T-helper 1 cell treated with Interleukin-12 subunit alpha and Interleukin-12 subunit beta and Interleukin-4 antibody, amounts not matched to agents 30 μg/mL and 1 μg/mL, for 36 hours (primary cell): ENCODE data around the gene PAXIP1.

ENCODE experiments used
- H3K27ac Mint-ChIP-seq: one replicate; pipeline ENCODE4 v1.8.0; 2021; ENCODE audit warnings: mild to moderate bottlenecking, mixed read lengths
- H3K27me3 Mint-ChIP-seq: one replicate; pipeline ENCODE4 v1.8.0; 2021; ENCODE audit warnings: low read depth, mixed read lengths
- H3K36me3 Mint-ChIP-seq: one replicate; pipeline ENCODE4 v1.8.0; 2021; ENCODE audit warnings: low read depth, mixed read lengths
- H3K4me1 Mint-ChIP-seq: one replicate; pipeline ENCODE4 v1.8.0; 2021; ENCODE audit warnings: low read depth, mixed read lengths
- H3K4me3 Mint-ChIP-seq: one replicate; pipeline ENCODE4 v1.8.0; 2021; ENCODE audit warnings: mild to moderate bottlenecking, moderate library complexity, mixed read lengths
- H3K9me3 Mint-ChIP-seq: one replicate; pipeline ENCODE4 v1.8.0; 2021; ENCODE audit warnings: mixed read lengths

Gene PAXIP1

GRCh38 chr7:154916381-154916780 lies 86.5 kb downstream of the PAXIP1 start:
- no peaks in the 10 kb centered on the region for H3K9me3 Mint-ChIP-seq
- H3K4me3 Mint-ChIP-seq = no peak overlapping the region
- H3K27ac Mint-ChIP-seq = no peak overlapping the region
- no peaks in the 10 kb centered on the region for H3K36me3 Mint-ChIP-seq
- H3K27me3 Mint-ChIP-seq = peaks cover 23% of the 10 kb centered on the region
- peaks cover 3% of the 10 kb centered on the region for H3K4me1 Mint-ChIP-seq

GRCh38 chr7:154915600-154915999 lies 87.3 kb downstream of the PAXIP1 start:
- Mint-ChIP-seq H3K9me3 (no peaks in the 10 kb centered on the region), H3K4me3 (no peak overlapping the region), H3K27ac (no peak overlapping the region), H3K27me3 (peaks cover 23% of the 10 kb centered on the region), H3K36me3 (no peaks in the 10 kb centered on the region), H3K4me1 (peaks cover 3% of the 10 kb centered on the region)

GRCh38 chr7:154914996-154915380 lies 87.9 kb downstream of the PAXIP1 start:
- no peaks in the 10 kb centered on the region for H3K9me3 Mint-ChIP-seq
- H3K36me3 Mint-ChIP-seq = no peaks in the 10 kb centered on the region
- H3K4me1 Mint-ChIP-seq = peaks cover 3% of the 10 kb centered on the region
- no peak overlapping the region for H3K27ac Mint-ChIP-seq
- H3K27me3 Mint-ChIP-seq = peaks cover 23% of the 10 kb centered on the region
- H3K4me3 Mint-ChIP-seq = no peak overlapping the region

GRCh38 chr7:154914308-154914995 lies 88.5 kb downstream of the PAXIP1 start:
- Mint-ChIP-seq H3K36me3 (no peaks in the 10 kb centered on the region), H3K4me1 (peaks cover 3% of the 10 kb centered on the region), H3K27me3 (peaks cover 19% of the 10 kb centered on the region), H3K9me3 (no peaks in the 10 kb centered on the region), H3K4me3 (no peak overlapping the region), H3K27ac (no peak overlapping the region)

- Mint-ChIP-seq H3K27me3 (peaks cover 19% of the 10 kb centered on the region), H3K9me3 (no peaks in the 10 kb centered on the region), H3K36me3 (no peaks in the 10 kb centered on the region), H3K27ac (no peak overlapping the region), H3K4me3 (peak overlapping the region; percentile 49), H3K4me1 (peaks cover 3% of the 10 kb centered on the region)
These were observed 89.2 kb downstream of the PAXIP1 start for GRCh38 chr7:154913638-154914307.

GRCh38 chr7:154912871-154913637 lies 89.9 kb downstream of the PAXIP1 start:
- Mint-ChIP-seq H3K27ac (no peak overlapping the region), H3K36me3 (no peaks in the 10 kb centered on the region), H3K9me3 (no peaks in the 10 kb centered on the region), H3K27me3 (peaks cover 19% of the 10 kb centered on the region), H3K4me1 (peaks cover 4% of the 10 kb centered on the region), H3K4me3 (no peak overlapping the region)

GRCh38 chr7:154911862-154912455 lies 91.0 kb downstream of the PAXIP1 start:
- Mint-ChIP-seq H3K4me1 (peaks cover 6% of the 10 kb centered on the region), H3K9me3 (no peaks in the 10 kb centered on the region), H3K27ac (no peak overlapping the region), H3K36me3 (no peaks in the 10 kb centered on the region), H3K27me3 (peaks cover 17% of the 10 kb centered on the region), H3K4me3 (no peak overlapping the region)

GRCh38 chr7:154911411-154911810 lies 91.5 kb downstream of the PAXIP1 start:
- Mint-ChIP-seq H3K9me3 (no peaks in the 10 kb centered on the region), H3K4me1 (peaks cover 6% of the 10 kb centered on the region), H3K27ac (no peak overlapping the region), H3K27me3 (peaks cover 16% of the 10 kb centered on the region), H3K4me3 (no peak overlapping the region), H3K36me3 (no peaks in the 10 kb centered on the region)

- Mint-ChIP-seq H3K4me1 (peaks cover 6% of the 10 kb centered on the region), H3K27me3 (peaks cover 13% of the 10 kb centered on the region), H3K27ac (no peak overlapping the region), H3K36me3 (no peaks in the 10 kb centered on the region), H3K9me3 (no peaks in the 10 kb centered on the region), H3K4me3 (no peak overlapping the region)
These were observed 91.9 kb downstream of the PAXIP1 start for GRCh38 chr7:154910977-154911376.

- H3K4me1 Mint-ChIP-seq = peaks cover 6% of the 10 kb centered on the region
- no peak overlapping the region for H3K27ac Mint-ChIP-seq
- peaks cover 8% of the 10 kb centered on the region for H3K27me3 Mint-ChIP-seq
- H3K4me3 Mint-ChIP-seq = no peak overlapping the region
- no peaks in the 10 kb centered on the region for H3K36me3 Mint-ChIP-seq
- H3K9me3 Mint-ChIP-seq = no peaks in the 10 kb centered on the region
These were observed 92.8 kb downstream of the PAXIP1 start for GRCh38 chr7:154910125-154910524.

GRCh38 chr7:154909241-154910105 lies 93.5 kb downstream of the PAXIP1 start:
- Mint-ChIP-seq H3K27me3 (peaks cover 8% of the 10 kb centered on the region), H3K27ac (no peak overlapping the region), H3K9me3 (no peaks in the 10 kb centered on the region), H3K4me1 (peaks cover 6% of the 10 kb centered on the region), H3K36me3 (no peaks in the 10 kb centered on the region), H3K4me3 (no peak overlapping the region)

- H3K4me3 Mint-ChIP-seq = no peak overlapping the region
- H3K4me1 Mint-ChIP-seq = peaks cover 3% of the 10 kb centered on the region
- H3K27me3 Mint-ChIP-seq = peaks cover 3% of the 10 kb centered on the region
- H3K36me3 Mint-ChIP-seq = no peaks in the 10 kb centered on the region
- no peaks in the 10 kb centered on the region for H3K9me3 Mint-ChIP-seq
- H3K27ac Mint-ChIP-seq = no peak overlapping the region
These were observed 95.0 kb downstream of the PAXIP1 start for GRCh38 chr7:154907651-154908620.

- Mint-ChIP-seq H3K4me3 (no peak overlapping the region), H3K27ac (no peak overlapping the region), H3K27me3 (no peaks in the 10 kb centered on the region), H3K4me1 (peaks cover 3% of the 10 kb centered on the region), H3K36me3 (no peaks in the 10 kb centered on the region), H3K9me3 (no peaks in the 10 kb centered on the region)
These were observed 96.1 kb downstream of the PAXIP1 start for GRCh38 chr7:154906736-154907355.
